Measurements from ENCODE around the gene GNAQ.

- TF ChIP-seq POLR2AphosphoS5 (IDR thresholded peaks at IDR 0.05) (no peak), EP300 (IDR thresholded peaks at IDR 0.05) (no peak), POLR2A (IDR thresholded peaks at IDR 0.05) (no peak)
- TF ChIP-seq, protein P1, sequence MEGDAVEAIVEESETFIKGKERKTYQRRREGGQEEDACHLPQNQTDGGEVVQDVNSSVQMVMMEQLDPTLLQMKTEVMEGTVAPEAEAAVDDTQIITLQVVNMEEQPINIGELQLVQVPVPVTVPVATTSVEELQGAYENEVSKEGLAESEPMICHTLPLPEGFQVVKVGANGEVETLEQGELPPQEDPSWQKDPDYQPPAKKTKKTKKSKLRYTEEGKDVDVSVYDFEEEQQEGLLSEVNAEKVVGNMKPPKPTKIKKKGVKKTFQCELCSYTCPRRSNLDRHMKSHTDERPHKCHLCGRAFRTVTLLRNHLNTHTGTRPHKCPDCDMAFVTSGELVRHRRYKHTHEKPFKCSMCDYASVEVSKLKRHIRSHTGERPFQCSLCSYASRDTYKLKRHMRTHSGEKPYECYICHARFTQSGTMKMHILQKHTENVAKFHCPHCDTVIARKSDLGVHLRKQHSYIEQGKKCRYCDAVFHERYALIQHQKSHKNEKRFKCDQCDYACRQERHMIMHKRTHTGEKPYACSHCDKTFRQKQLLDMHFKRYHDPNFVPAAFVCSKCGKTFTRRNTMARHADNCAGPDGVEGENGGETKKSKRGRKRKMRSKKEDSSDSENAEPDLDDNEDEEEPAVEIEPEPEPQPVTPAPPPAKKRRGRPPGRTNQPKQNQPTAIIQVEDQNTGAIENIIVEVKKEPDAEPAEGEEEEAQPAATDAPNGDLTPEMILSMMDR (IDR thresholded peaks at IDR 0.05) = no peak
These were observed 280.6 kb downstream of the GNAQ start for GRCh38 chr9:77750981-77751340.

Measured in upper lobe of left lung (tissue), 4 donors.